Glutamatergic neuron (in vitro differentiated cells): Measurements from ENCODE around the gene TMEM127. TPM values are rescaled to one million over a fixed set of nuclear protein-coding genes. Genes with fewer than 3 reads are reported as not detected.

Source experiments
- DNase-seq: peaks from one replicate; pipeline ENCODE4 v3.0.0; 2022
- H3K27ac Mint-ChIP-seq: one replicate; pipeline ENCODE4 v1.8.0; 2020; ENCODE audit warnings: mild to moderate bottlenecking, mixed read lengths, inconsistent platforms; ENCODE audit not compliant: unreplicated experiment
- H3K27me3 Mint-ChIP-seq: one replicate; pipeline ENCODE4 v1.8.0; 2020; ENCODE audit warnings: mild to moderate bottlenecking, moderate library complexity, mixed read lengths, inconsistent platforms; ENCODE audit not compliant: unreplicated experiment
- H3K36me3 Mint-ChIP-seq: one replicate; pipeline ENCODE4 v1.8.0; 2020; ENCODE audit warnings: mild to moderate bottlenecking, mixed read lengths, inconsistent platforms; ENCODE audit not compliant: unreplicated experiment
- H3K4me1 Mint-ChIP-seq: one replicate; pipeline ENCODE4 v1.8.0; 2020; ENCODE audit warnings: mild to moderate bottlenecking, low read depth, mixed read lengths, inconsistent platforms; ENCODE audit not compliant: unreplicated experiment
- H3K4me3 Mint-ChIP-seq: one replicate; pipeline ENCODE4 v1.8.0; 2020; ENCODE audit warnings: mild to moderate bottlenecking, mixed read lengths, inconsistent platforms; ENCODE audit not compliant: unreplicated experiment
- H3K9me3 Mint-ChIP-seq: one replicate; pipeline ENCODE4 v1.8.0; 2020; ENCODE audit warnings: mild to moderate bottlenecking, moderate library complexity, mixed read lengths, inconsistent platforms; ENCODE audit not compliant: unreplicated experiment
- CTCF ChIP-seq: fragments of 200-600 bp; sonication (generic); IDR thresholded peaks from one replicate; pipeline ENCODE4 v1.5.0; 2021; ENCODE audit not compliant: partially characterized antibody, unreplicated experiment
- total RNA-seq: library from RNA; stranded (reverse); fragmentation: NEBNext Ultra II Directional; extraction: Animal tissue kit (Norgen Biotek cat#: 25700); gene quantifications from one replicate; pipeline ENCODE4 v1.2.1, GENCODE V29; 2021; ENCODE audit not compliant: unreplicated experiment

TMEM127 gene
- total RNA-seq, 1 donor from 2014 or later: 32.5 TPM

GRCh38 chr2:96238266-96238665 lies 27.5 kb downstream of the TMEM127 start:
- Mint-ChIP-seq H3K9me3 (no peaks in the 10 kb centered on the region), H3K4me3 (no peak overlapping the region), H3K27ac (no peak overlapping the region), H3K36me3 (no peaks in the 10 kb centered on the region), H3K4me1 (peaks cover 4% of the 10 kb centered on the region), H3K27me3 (peaks cover 5% of the 10 kb centered on the region)
- DNase-seq: no peak
- TF ChIP-seq CTCF: no peak

- TF ChIP-seq CTCF: no peak
- Mint-ChIP-seq H3K36me3 (no peaks in the 10 kb centered on the region), H3K4me1 (peaks cover 4% of the 10 kb centered on the region), H3K27me3 (peaks cover 5% of the 10 kb centered on the region), H3K27ac (no peak overlapping the region), H3K9me3 (no peaks in the 10 kb centered on the region), H3K4me3 (no peak overlapping the region)
- DNase-seq: no peak
These were observed 28.9 kb downstream of the TMEM127 start for GRCh38 chr2:96236882-96237281.

- Mint-ChIP-seq H3K27me3 (peaks cover 4% of the 10 kb centered on the region), H3K36me3 (no peaks in the 10 kb centered on the region), H3K9me3 (no peaks in the 10 kb centered on the region), H3K4me1 (no peaks in the 10 kb centered on the region), H3K27ac (no peak overlapping the region), H3K4me3 (no peak overlapping the region)
- TF ChIP-seq CTCF: no peak
- no peak for DNase-seq
These were observed 31.9 kb downstream of the TMEM127 start for GRCh38 chr2:96233880-96234316.

- TF ChIP-seq CTCF: no peak
- Mint-ChIP-seq H3K27me3 (peaks cover 4% of the 10 kb centered on the region), H3K4me3 (no peak overlapping the region), H3K27ac (no peak overlapping the region), H3K4me1 (no peaks in the 10 kb centered on the region), H3K9me3 (no peaks in the 10 kb centered on the region), H3K36me3 (no peaks in the 10 kb centered on the region)
- no peak for DNase-seq
These were observed 32.4 kb downstream of the TMEM127 start for GRCh38 chr2:96233436-96233835.

- H3K27ac Mint-ChIP-seq: no peak overlapping the region
These were observed 34.5 kb downstream of the TMEM127 start for GRCh38 chr2:96231316-96231715.

More at GRCh38 chr2:96231316-96231715, 34.5 kb downstream of the TMEM127 start:
- no peaks in the 10 kb centered on the region for H3K9me3 Mint-ChIP-seq
- H3K4me1 Mint-ChIP-seq: no peaks in the 10 kb centered on the region
- H3K27me3 Mint-ChIP-seq: peaks cover 2% of the 10 kb centered on the region
- no peak for DNase-seq
- no peak for TF ChIP-seq CTCF
- H3K4me3 Mint-ChIP-seq: no peak overlapping the region
- H3K36me3 Mint-ChIP-seq: no peaks in the 10 kb centered on the region
